Epithelial cell of esophagus (primary cell): ENCODE measurements around the gene TOP3B.

ENCODE experiments used
- DNase-seq: peaks from one replicate; pipeline ENCODE4 v3.0.0; 2010; ENCODE audit warnings: low read depth
- H3K4me3 ChIP-seq: 2 replicates; pipeline ENCODE4 v1.5.1; 2011; ENCODE audit warnings: mild to moderate bottlenecking, low read length, control low read depth
- TF ChIP-seq, protein P1 (sequence below): IDR thresholded peaks from 2 replicates; pipeline ENCODE4 v1.5.1; 2011; ENCODE audit warnings: low read depth, mild to moderate bottlenecking, low read length, control low read depth, inconsistent platforms; ENCODE audit not compliant: insufficient read depth; ENCODE audit errors: missing control alignments

The TOP3B gene

DNA sequence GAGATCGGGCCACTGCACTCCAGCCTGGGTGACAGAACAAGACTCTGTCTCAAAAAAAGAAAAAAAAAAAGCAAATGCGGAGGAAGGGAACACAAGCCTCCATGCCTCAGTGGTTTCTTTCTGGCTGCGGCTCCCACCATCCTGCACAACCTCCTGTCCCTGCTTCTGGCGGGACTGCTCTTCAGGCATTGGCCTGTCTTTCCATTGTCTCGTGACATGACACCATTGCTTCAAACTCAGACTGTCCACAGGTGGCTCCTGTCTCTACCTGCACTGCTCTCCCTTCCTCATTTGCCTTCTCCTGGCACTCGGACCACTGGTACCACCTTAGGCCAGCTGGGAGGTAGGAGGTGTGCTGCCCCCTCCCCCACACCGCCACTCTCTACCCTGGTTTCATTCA, 19.3 kb downstream of the TOP3B start:
- no peak for DNase-seq
- no peak overlapping the region for H3K4me3 ChIP-seq
- TF ChIP-seq, protein P1, sequence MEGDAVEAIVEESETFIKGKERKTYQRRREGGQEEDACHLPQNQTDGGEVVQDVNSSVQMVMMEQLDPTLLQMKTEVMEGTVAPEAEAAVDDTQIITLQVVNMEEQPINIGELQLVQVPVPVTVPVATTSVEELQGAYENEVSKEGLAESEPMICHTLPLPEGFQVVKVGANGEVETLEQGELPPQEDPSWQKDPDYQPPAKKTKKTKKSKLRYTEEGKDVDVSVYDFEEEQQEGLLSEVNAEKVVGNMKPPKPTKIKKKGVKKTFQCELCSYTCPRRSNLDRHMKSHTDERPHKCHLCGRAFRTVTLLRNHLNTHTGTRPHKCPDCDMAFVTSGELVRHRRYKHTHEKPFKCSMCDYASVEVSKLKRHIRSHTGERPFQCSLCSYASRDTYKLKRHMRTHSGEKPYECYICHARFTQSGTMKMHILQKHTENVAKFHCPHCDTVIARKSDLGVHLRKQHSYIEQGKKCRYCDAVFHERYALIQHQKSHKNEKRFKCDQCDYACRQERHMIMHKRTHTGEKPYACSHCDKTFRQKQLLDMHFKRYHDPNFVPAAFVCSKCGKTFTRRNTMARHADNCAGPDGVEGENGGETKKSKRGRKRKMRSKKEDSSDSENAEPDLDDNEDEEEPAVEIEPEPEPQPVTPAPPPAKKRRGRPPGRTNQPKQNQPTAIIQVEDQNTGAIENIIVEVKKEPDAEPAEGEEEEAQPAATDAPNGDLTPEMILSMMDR, result no peak

DNA sequence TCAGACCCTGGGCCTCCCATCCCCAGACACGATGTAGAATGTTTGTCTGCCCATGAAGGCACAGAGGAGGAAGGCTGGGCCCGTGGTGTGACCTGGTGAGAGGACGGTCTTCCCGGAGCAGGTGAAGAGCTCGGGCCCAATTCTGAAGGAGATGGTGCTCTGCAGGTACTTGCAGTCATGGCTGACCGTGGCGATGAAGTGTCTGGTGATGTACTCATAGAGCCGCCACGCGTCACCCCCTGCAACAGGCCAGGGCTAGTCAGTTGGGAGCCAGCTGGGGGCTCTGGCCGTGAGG, 20.0 kb downstream of the TOP3B start:
- no peak for DNase-seq
- no peak overlapping the region for H3K4me3 ChIP-seq
- TF ChIP-seq, protein P1, result no peak

DNA sequence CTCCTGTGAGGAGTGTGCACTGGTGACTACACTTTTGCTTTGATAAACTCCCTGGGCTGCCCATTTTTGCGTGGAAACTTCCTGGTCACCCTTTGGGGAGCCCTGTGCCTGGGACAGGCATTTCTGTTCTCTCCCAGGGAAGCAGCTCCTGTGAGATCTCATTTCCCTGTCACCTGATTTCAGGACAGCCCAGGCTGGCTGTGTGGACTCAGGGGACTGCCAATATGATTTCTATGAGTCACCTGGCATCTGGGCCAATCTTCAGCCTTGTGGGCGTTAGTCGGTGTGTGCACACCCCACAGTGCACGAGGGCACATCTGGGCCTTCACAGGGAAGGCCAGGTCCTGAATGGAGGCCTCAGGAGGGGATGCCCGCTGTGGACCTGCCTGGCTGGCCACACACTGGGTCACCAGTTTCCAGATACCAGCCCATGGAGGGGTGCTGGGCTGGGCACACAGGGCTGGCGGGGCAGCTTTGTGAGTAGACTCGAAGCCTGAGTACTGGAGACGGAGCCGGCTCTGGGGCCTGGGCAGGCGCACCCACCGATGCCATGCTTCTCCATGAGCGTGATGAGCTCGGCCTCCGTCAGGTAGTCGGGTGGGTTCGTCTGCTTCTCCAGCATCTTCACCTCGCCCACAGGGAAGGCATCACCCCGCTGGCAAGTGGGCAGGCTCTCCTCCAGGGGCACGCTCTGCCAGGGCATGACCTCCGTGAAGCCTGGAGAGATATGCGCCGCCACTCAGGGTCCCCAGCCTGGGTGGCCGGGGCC, 20.5 kb downstream of the TOP3B start:
- TF ChIP-seq, protein P1, result no peak
- DNase-seq, result peak; percentile 66
- H3K4me3 ChIP-seq, result no peak overlapping the region

DNA sequence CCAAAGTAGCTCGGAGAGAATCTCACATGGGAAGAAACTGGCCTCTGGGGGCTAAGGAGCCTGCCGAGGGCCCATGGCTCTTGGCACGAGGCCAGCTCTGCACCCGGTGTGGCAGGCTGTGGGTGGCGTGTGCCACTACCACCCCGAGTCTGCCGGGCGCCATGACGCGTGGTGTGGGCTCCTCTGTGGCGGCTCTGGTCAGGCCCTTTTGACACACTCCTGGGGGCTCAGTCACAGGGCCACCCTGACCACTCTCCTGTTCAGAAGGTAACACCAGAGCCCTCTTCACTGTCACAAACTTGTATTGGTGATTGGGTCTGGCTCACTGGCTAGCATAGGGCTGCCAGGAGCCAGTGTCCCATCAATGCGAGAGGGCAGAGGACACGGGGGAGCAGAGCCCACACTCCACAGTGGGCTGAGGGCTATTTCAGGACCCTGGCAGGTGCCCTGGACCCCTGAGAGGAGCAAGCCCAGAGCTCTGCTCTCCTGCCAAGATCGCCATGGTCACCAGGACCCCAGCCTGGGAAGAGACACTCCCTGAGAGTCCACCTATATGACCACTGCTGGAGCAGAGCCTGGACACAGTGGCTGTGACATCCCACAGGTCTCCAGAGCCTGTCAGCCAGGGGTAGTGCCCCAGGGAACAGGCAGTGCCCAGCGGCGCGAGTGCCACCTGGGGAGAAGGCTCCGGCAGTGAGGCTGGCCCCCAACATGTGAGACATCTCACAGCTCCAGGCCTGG, 21.3 kb downstream of the TOP3B start:
- DNase-seq, result no peak
- no peak overlapping the region for H3K4me3 ChIP-seq
- TF ChIP-seq, protein P1, result no peak

DNA sequence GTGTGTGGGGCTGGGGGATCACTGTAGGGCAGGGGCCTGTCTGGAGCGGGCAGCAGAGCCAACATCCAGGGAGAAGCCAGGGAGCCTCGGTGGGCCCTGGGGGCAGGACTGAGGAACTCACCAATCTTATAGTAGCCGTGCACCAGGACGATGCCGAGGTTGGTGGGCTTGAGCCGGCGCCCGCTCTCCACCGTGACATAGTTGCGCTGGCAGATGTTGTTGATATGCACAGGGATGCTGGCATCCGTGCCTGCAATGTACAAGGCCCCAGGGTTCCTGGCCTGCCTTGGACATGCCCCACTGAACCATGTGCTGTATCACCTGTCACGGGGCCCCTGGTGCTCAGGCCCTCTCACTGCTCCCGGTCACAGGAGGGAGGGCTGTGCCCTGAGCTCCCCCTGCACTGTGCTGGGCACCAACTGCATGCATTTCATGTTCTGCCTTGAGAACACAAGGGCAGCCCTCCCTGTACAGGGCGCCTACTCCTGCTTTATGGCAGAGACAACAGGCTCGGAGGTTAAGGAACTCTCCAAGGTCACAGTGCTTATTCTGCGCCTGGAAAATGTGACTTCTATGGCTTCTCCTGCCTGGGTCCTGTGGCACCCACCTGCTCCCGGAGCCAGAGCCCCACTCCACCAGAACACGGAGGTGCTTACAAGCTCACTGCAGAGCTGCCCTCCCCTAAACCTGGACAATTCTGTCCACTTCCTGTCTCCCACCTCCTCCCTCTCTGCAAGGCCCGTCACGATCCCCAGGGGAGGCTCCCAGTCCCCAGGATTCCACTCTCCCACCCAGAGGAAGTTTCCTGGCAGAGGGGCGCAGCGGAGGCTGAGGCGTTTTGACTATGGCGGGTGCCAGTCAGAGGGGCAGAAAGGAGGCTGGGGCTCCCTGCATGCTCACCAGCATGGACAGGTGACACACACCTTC, 22.1 kb downstream of the TOP3B start:
- no peak overlapping the region for H3K4me3 ChIP-seq
- TF ChIP-seq, protein P1, result no peak
- no peak for DNase-seq

DNA sequence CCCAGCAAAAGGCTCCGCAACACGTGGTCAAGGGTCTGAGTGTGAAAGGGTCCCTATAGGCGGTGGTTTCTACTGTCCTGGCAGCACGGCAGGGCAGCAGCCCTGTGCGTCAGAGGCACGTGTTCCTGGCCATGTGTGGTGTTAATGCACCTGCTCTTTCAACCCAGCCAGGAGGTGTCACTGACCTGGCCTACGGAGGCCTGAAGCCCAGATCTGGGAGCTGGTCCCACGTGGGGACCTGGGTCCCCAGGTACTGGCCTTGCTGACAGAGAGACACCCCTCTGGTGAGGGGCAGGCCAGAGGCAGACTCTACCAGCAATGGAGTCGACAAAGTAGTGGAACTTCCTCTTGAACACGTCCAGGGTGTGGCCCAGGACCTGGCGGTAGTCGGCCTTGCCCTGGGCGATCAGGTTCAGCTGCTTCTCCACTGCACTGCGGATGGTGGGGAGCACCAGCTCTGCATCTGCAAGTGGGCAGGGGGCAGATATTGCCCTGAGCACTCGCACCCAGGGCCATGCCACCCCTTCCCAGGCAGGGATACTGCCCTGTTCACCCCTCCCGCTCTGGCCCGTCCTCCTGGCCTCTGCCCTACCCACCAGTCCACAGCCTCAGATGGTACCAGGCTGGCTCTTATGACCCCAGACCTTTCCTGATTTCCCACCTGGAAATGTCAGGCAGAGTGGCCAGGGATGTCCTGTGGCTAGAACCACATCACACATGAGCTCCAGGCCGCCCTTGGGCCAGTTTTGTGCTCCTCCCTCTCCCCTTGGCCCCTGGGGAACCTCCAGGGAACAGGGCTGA, 23.1 kb downstream of the TOP3B start:
- TF ChIP-seq, protein P1, result no peak
- no peak overlapping the region for H3K4me3 ChIP-seq
- DNase-seq, result no peak
